Measurements from ENCODE around the gene MAGEB17. TPM values are rescaled to one million over a fixed set of nuclear protein-coding genes. Genes with fewer than 3 reads are reported as not detected.
"Not testable (repeated sequence)": the region's sequence is repeated elsewhere in the genome, so short reads cannot be mapped to it uniquely, and the experiment has no call there.

The MAGEB17 gene
- total RNA-seq, 1 donor, result not detected

GRCh38 chrX:16143968-16144367 is 23.3 kb upstream of the MAGEB17 start:
- H4K20me1 ChIP-seq (ENCODE audit: insufficient read depth, low read length), result no peaks in the 10 kb centered on the region
- H3K4me3 ChIP-seq (ENCODE audit: insufficient read depth, low read length), result no peak overlapping the region
- H3K4me2 ChIP-seq (ENCODE audit: insufficient read depth, low read length), result no peak overlapping the region
- no peak overlapping the region for H3K27ac ChIP-seq (ENCODE audit: low read depth, low read length)
- no peaks in the 10 kb centered on the region for H3K4me1 ChIP-seq (ENCODE audit: insufficient read depth, low read length)
- no peaks in the 10 kb centered on the region for H3K9me3 ChIP-seq (ENCODE audit: low read depth, low read length)
- H3K79me2 ChIP-seq (ENCODE audit: insufficient read depth, low read length), result no peaks in the 10 kb centered on the region
- no peak for DNase-seq (ENCODE audit: insufficient read length, low spot score, missing footprints)
- no peak overlapping the region for H2AFZ ChIP-seq (ENCODE audit: low read length)
- H3K36me3 ChIP-seq (ENCODE audit: insufficient read depth, low read length), result no peaks in the 10 kb centered on the region
- peaks cover 2% of the 10 kb centered on the region for H3K27me3 ChIP-seq (ENCODE audit: insufficient read depth, low read length)
- TF ChIP-seq CTCF (IDR thresholded peaks at IDR 0.05; ENCODE audit: extremely low read depth, low read depth, low read length), result no peak

- Histone ChIP-seq H3K27me3 (ENCODE audit: insufficient read depth, low read length) (peaks cover 2% of the 10 kb centered on the region), H3K4me1 (ENCODE audit: insufficient read depth, low read length) (no peaks in the 10 kb centered on the region), H3K79me2 (ENCODE audit: insufficient read depth, low read length) (no peaks in the 10 kb centered on the region), H2AFZ (ENCODE audit: low read length) (no peak overlapping the region), H4K20me1 (ENCODE audit: insufficient read depth, low read length) (no peaks in the 10 kb centered on the region), H3K4me2 (ENCODE audit: insufficient read depth, low read length) (no peak overlapping the region), H3K27ac (ENCODE audit: low read depth, low read length) (no peak overlapping the region), H3K9me3 (ENCODE audit: low read depth, low read length) (no peaks in the 10 kb centered on the region), H3K36me3 (ENCODE audit: insufficient read depth, low read length) (no peaks in the 10 kb centered on the region), H3K4me3 (ENCODE audit: insufficient read depth, low read length) (no peak overlapping the region)
- no peak for DNase-seq (ENCODE audit: insufficient read length, low spot score, missing footprints)
- TF ChIP-seq CTCF (IDR thresholded peaks at IDR 0.05; ENCODE audit: extremely low read depth, low read depth, low read length), result no peak
These were observed 22.9 kb upstream of the MAGEB17 start for GRCh38 chrX:16144420-16144819.

GRCh38 chrX:16145093-16145492 is 22.2 kb upstream of the MAGEB17 start:
- H3K4me2 ChIP-seq (ENCODE audit: insufficient read depth, low read length); DNase-seq (ENCODE audit: insufficient read length, low spot score, missing footprints); H3K9me3 ChIP-seq (ENCODE audit: low read depth, low read length); H4K20me1 ChIP-seq (ENCODE audit: insufficient read depth, low read length); H3K27me3 ChIP-seq (ENCODE audit: insufficient read depth, low read length); H3K79me2 ChIP-seq (ENCODE audit: insufficient read depth, low read length); H3K4me3 ChIP-seq (ENCODE audit: insufficient read depth, low read length); H3K27ac ChIP-seq (ENCODE audit: low read depth, low read length); H3K4me1 ChIP-seq (ENCODE audit: insufficient read depth, low read length); H3K36me3 ChIP-seq (ENCODE audit: insufficient read depth, low read length); H2AFZ ChIP-seq (ENCODE audit: low read length): not testable (repeated sequence)

- H3K4me2 ChIP-seq (ENCODE audit: insufficient read depth, low read length), result no peak overlapping the region
- no peaks in the 10 kb centered on the region for H3K9me3 ChIP-seq (ENCODE audit: low read depth, low read length)
- H3K4me1 ChIP-seq (ENCODE audit: insufficient read depth, low read length), result no peaks in the 10 kb centered on the region
- no peak for TF ChIP-seq CTCF (IDR thresholded peaks at IDR 0.05; ENCODE audit: extremely low read depth, low read depth, low read length)
- no peak overlapping the region for H3K27ac ChIP-seq (ENCODE audit: low read depth, low read length)
- no peak overlapping the region for H3K4me3 ChIP-seq (ENCODE audit: insufficient read depth, low read length)
- H3K27me3 ChIP-seq (ENCODE audit: insufficient read depth, low read length), result no peaks in the 10 kb centered on the region
- H3K79me2 ChIP-seq (ENCODE audit: insufficient read depth, low read length), result no peaks in the 10 kb centered on the region
- H2AFZ ChIP-seq (ENCODE audit: low read length), result no peak overlapping the region
- DNase-seq (ENCODE audit: insufficient read length, low spot score, missing footprints), result no peak
- no peaks in the 10 kb centered on the region for H3K36me3 ChIP-seq (ENCODE audit: insufficient read depth, low read length)
- no peaks in the 10 kb centered on the region for H4K20me1 ChIP-seq (ENCODE audit: insufficient read depth, low read length)
These were observed 21.6 kb upstream of the MAGEB17 start for GRCh38 chrX:16145656-16146055.

Measured in osteoblast (primary cell).